K562 (cell line): Measurements from ENCODE around the gene LRRC38. TPM values are rescaled to one million over a fixed set of nuclear protein-coding genes. Genes with fewer than 3 reads are reported as not detected.

Experiments used
- ATAC-seq: fragments of 200-7000 bp; cut with Tn5 transposase; 3 replicates; pipeline ENCODE4 v1.9.1; 2020; ENCODE audit warnings: moderate library complexity
- BruUV-seq: library from RNA; stranded (reverse); fragments of 400-500 nt; replicated peaks from 2 replicates; lab custom pipeline; 2021; lab: Mats Ljungman, UMichigan
- CTCF ChIA-PET: fragments of 300-600 bp; formaldehyde crosslinking; extraction: SDS; loops from one replicate; lab custom pipeline; 2021; ENCODE audit warnings: low intra/inter-chr PET ratio; lab: Yijun Ruan, JAX
- POLR2A ChIA-PET: fragments of 300-600, 350-650 bp; sonication (Branson Sonifier 250); formaldehyde crosslinking; extraction: SDS; loops from one replicate; lab custom pipeline; 2021; ENCODE audit warnings: antibody characterized with exemption, inconsistent platforms; lab: Yijun Ruan, JAX
- DNase-seq, 4 experiments: peaks; one replicate each; pipeline versions ENCODE4 v3.0.0 to v3.0.0-alpha.2; 2011 to 2018; ENCODE audit warnings: low spot score in 3 of 4, mixed read lengths in 3 of 4; ENCODE audit errors: extremely low read depth in 1 of 4
- FAIRE-seq: peaks from 2 replicates; lab custom pipeline; 2011; peaks lifted over from hg19 to GRCh38; lab: Jason Lieb, UNC
- H2AFZ ChIP-seq: 2 replicates; pipeline ENCODE4 v1.6.0; 2011; ENCODE audit warnings: low read depth, low read length, control low read depth, inconsistent platforms
- H3K27ac ChIP-seq: fragments of 200-600 bp; 3 replicates; pipeline ENCODE4 v1.8.0; 2011; ENCODE audit warnings: low read depth, mild to moderate bottlenecking, control low read depth, inconsistent platforms, low read length, moderate library complexity, mixed read lengths; ENCODE audit errors: extremely low read depth
- H3K27me3 ChIP-seq, 2 experiments: fragments of 300-600 bp in 1 of 2; 2 replicates in 1 of 2; 3 replicates in 1 of 2; pipeline versions ENCODE4 v1.6.0 to v1.8.0; 2011; ENCODE audit warnings: inconsistent platforms in 2 of 2, low read length in 2 of 2, mild to moderate bottlenecking in 1 of 2, mixed read lengths in 1 of 2, moderate library complexity in 1 of 2; ENCODE audit not compliant: control insufficient read depth in 2 of 2, insufficient read depth in 2 of 2
- H3K36me3 ChIP-seq: fragments of 300-600 bp; 3 replicates; pipeline ENCODE4 v1.8.0; 2011; ENCODE audit warnings: mild to moderate bottlenecking, low read length, inconsistent platforms; ENCODE audit not compliant: control insufficient read depth, insufficient read depth
- H3K4me1 ChIP-seq, 2 experiments: fragments of 200-600 bp in 1 of 2; replicated peaks in 1 of 2; 2 replicates in 1 of 2; 3 replicates in 1 of 2; pipeline versions ENCODE4 v1.5.1 to v1.8.0; 2011; ENCODE audit warnings: inconsistent platforms in 2 of 2, low read length in 2 of 2, mild to moderate bottlenecking in 1 of 2, mixed read lengths in 1 of 2, moderate library complexity in 1 of 2; ENCODE audit not compliant: control insufficient read depth in 2 of 2, insufficient read depth in 2 of 2
- H3K4me2 ChIP-seq: 2 replicates; pipeline ENCODE4 v1.6.1; 2011; ENCODE audit warnings: low read length, control low read depth, inconsistent platforms, mixed read lengths; ENCODE audit not compliant: insufficient read depth
- H3K4me3 ChIP-seq: fragments of 200-600 bp; sonication (generic), shearing (Covaris generic); 2 replicates; pipeline ENCODE4 v1.5.1; 2016; ENCODE audit warnings: control low read depth, inconsistent platforms
- H3K79me2 ChIP-seq: fragments of 200-600 bp; 3 replicates; pipeline ENCODE4 v1.8.0; 2011; ENCODE audit warnings: low read length, inconsistent platforms; ENCODE audit not compliant: control insufficient read depth, insufficient read depth
- H3K9ac ChIP-seq, 2 experiments: 2 replicates each; pipeline versions ENCODE4 v1.6.0 to v1.6.1; 2011; ENCODE audit warnings: low read depth in 2 of 2, low read length in 2 of 2, control low read depth in 1 of 2, inconsistent platforms in 1 of 2, mild to moderate bottlenecking in 1 of 2, mixed read lengths in 1 of 2; ENCODE audit not compliant: insufficient read depth in 1 of 2
- H3K9me1 ChIP-seq: one replicate; pipeline ENCODE4 v1.6.0; 2011; ENCODE audit warnings: inconsistent platforms, mild to moderate bottlenecking, low read length, moderate library complexity; ENCODE audit not compliant: control insufficient read depth, insufficient read depth
- H3K9me3 ChIP-seq: replicated peaks from 2 replicates; pipeline ENCODE4 v1.5.1; 2011; ENCODE audit warnings: low read depth, low read length, inconsistent platforms; ENCODE audit not compliant: control insufficient read depth, insufficient read depth
- H4K20me1 ChIP-seq: replicated peaks from 2 replicates; pipeline ENCODE4 v1.6.1; 2011; ENCODE audit warnings: low read length, inconsistent platforms, mixed read lengths; ENCODE audit not compliant: control insufficient read depth, insufficient read depth
- E2F1 ChIP-seq: sonication (generic); formaldehyde crosslinking; IDR thresholded peaks from 2 replicates; pipeline ENCODE4 v1.8.1; 2023; ENCODE audit warnings: mild to moderate bottlenecking, missing genetic modification reagents, moderate library complexity
- E2F6 ChIP-seq, 2 experiments: IDR thresholded peaks; 2 replicates each; pipeline ENCODE4 v1.6.1; 2011; ENCODE audit warnings: borderline replicate concordance in 1 of 2, control low read depth in 1 of 2, low read depth in 1 of 2, low read length in 1 of 2, mild to moderate bottlenecking in 1 of 2, mixed read lengths in 1 of 2, moderate library complexity in 1 of 2; ENCODE audit not compliant: insufficient read depth in 1 of 2, insufficient read length in 1 of 2, poor library complexity in 1 of 2, severe bottlenecking in 1 of 2; ENCODE audit errors: extremely low read depth in 1 of 2
- IFI16 ChIP-seq: fragments of 250-450 bp; sonication (Bioruptor Pico); IDR thresholded peaks from 2 replicates; pipeline ENCODE4 v2.1.2; 2022; ENCODE audit warnings: mild to moderate bottlenecking, inconsistent platforms
- PKNOX1 ChIP-seq: fragments of 450-650 bp; IDR thresholded peaks from 2 replicates; pipeline ENCODE4 v1.6.1; 2016
- RBM34 ChIP-seq: fragments of 200-400 bp; formaldehyde crosslinking; IDR thresholded peaks from 2 replicates; pipeline ENCODE4 v1.6.1; 2018; ENCODE audit warnings: low read length, borderline replicate concordance; ENCODE audit not compliant: insufficient read depth
- STAT5A ChIP-seq: IDR thresholded peaks from 2 replicates; pipeline ENCODE4 v1.6.1; 2012; ENCODE audit warnings: low read length, inconsistent platforms, borderline replicate concordance
- TOE1 ChIP-seq, 2 experiments: fragments of 450-650 bp in 1 of 2; sonication (generic) in 1 of 2; formaldehyde crosslinking in 1 of 2; IDR thresholded peaks; 2 replicates each; pipeline versions ENCODE4 v1.7.1 to v1.8.0; 2016 to 2022; ENCODE audit warnings: borderline replicate concordance in 2 of 2, mild to moderate bottlenecking in 2 of 2, antibody characterized with exemption in 1 of 2, inconsistent platforms in 1 of 2, low read depth in 1 of 2, missing genetic modification reagents in 1 of 2, moderate library complexity in 1 of 2
- ZNF197 ChIP-seq: fragments of 200-800 bp; sonication (Bioruptor generic); IDR thresholded peaks from 2 replicates; pipeline ENCODE4 v1.6.1; 2016; ENCODE audit warnings: low read depth, missing genetic modification characterization, missing compliant biosample characterization
- ZNF431 ChIP-seq: sonication (generic); formaldehyde crosslinking; IDR thresholded peaks from 2 replicates; pipeline ENCODE4 v1.8.0; 2022; ENCODE audit warnings: mild to moderate bottlenecking, missing genetic modification reagents
- ZNF696 ChIP-seq: fragments of 250-450 bp; sonication (Bioruptor Pico); conservative IDR thresholded peaks from 2 replicates; pipeline ENCODE4 v1.4.0; 2020; ENCODE audit warnings: mild to moderate bottlenecking, moderate library complexity
- WGBS: fragments of 100-300 bp; shearing (Covaris generic); methylation state at CpG from one replicate; pipeline ENCODE4 v1.1.6; 2016; ENCODE audit warnings: low coverage, mixed read lengths; ENCODE audit not compliant: insufficient coverage; ENCODE audit errors: missing lambda C conversion rate; 5-methylcytosine and 5-hydroxymethylcytosine counted together
- in situ Hi-C: fragments of 300-500 bp; cut with MboI; formaldehyde crosslinking; loops from 4 replicates; pipeline ENCODE4 v1.15.0; 2018; ENCODE audit warnings: inconsistent platforms, mixed read lengths
- intact Hi-C: fragments of 100-400 bp; cut with micrococcal nuclease; formaldehyde crosslinking; loops from 2 replicates; pipeline ENCODE4 v1.14.2; 2022
- polyA plus RNA-seq, 8 experiments: library from polyadenylated mRNA; depleted of rRNA in 4 of 8; stranded (reverse) in 5 of 8; unstranded in 3 of 8; fragments of >200 nt; fragmentation: Nextera tagmentation in 2 of 8; fragmentation: Illumina TruSeq in 1 of 8; extraction: Ambion mirVana in 2 of 8; extraction: Trizol in 1 of 8; gene quantifications; 2 replicates each; pipeline versions ENCODE4 v1.2.1 to v1.2.3, GENCODE V29; 2011 to 2014; ENCODE audit warnings: inconsistent platforms in 1 of 8, missing spikeins in 1 of 8
- total RNA-seq, 7 experiments: library from RNA; depleted of rRNA in 6 of 7; stranded (reverse); fragments of >200 nt in 6 of 7; fragmentation: Illumina TruSeq in 2 of 7; extraction: Trizol in 2 of 7; gene quantifications; 2 replicates each; pipeline versions ENCODE4 v1.2.1 to v1.2.3, GENCODE V29; 2011 to 2021; ENCODE audit warnings: low replicate concordance in 1 of 7

The LRRC38 gene
- total and polyA plus RNA-seq, 9 of the 15 experiments (the other 6 are each of a cell fraction or from before 2014, with no cell fraction given): not detected

GRCh38 chr1:13432251-13432650, 81.6 kb downstream of the LRRC38 start:
- CTCF ChIA-PET: no interaction called here
- no TSS peak for BruUV-seq

More at GRCh38 chr1:13432251-13432650, 81.6 kb downstream of the LRRC38 start:
- in situ Hi-C loops: no loop called here
- TF ChIP-seq IFI16 (CRISPR knock-in tag) (no peak), ZNF197 (CRISPR knock-in tag) (no peak), E2F1 (CRISPR knock-in tag) (no peak), ZNF431 (CRISPR knock-in tag) (no peak), STAT5A (no peak), RBM34 (no peak), TOE1 (IDR thresholded peaks at IDR 0.05; ENCODE audit: borderline replicate concordance) (no peak), TOE1 (CRISPR knock-in tag; IDR thresholded peaks at IDR 0.05; ENCODE audit: borderline replicate concordance, low read depth) (no peak), E2F6 (IDR thresholded peaks at IDR 0.05; ENCODE audit: borderline replicate concordance in 1 of 2, extremely low read depth in 1 of 2, insufficient read depth in 1 of 2, insufficient read length in 1 of 2, low read depth in 1 of 2, low read length in 1 of 2, poor library complexity in 1 of 2, severe bottlenecking in 1 of 2) (no peak), ZNF696 (CRISPR knock-in tag) (no peak), PKNOX1 (no peak)
- 0% methylated on average over 3 of the region's 3 CpGs for WGBS
- H3K4me3 ChIP-seq: no peak overlapping the region
- no peaks in the 10 kb centered on the region for H3K4me1 ChIP-seq
- H3K9ac ChIP-seq: no peak overlapping the region
- H3K9me3 ChIP-seq: no peaks in the 10 kb centered on the region
- POLR2A ChIA-PET: no interaction called here
- H3K27me3 ChIP-seq: peaks cover 0 to 10% of the 10 kb centered on the region in 2 experiments; a peak in 1 of 5 replicates
- ATAC-seq: no peak
- H4K20me1 ChIP-seq: no peaks in the 10 kb centered on the region
- no peak overlapping the region for H3K4me2 ChIP-seq
- FAIRE-seq: no peak
- no peaks in the 10 kb centered on the region for H3K36me3 ChIP-seq
- H3K27ac ChIP-seq: no peak overlapping the region
- H3K79me2 ChIP-seq: no peaks in the 10 kb centered on the region
- no peak overlapping the region for H2AFZ ChIP-seq
- no peak for DNase-seq
- intact Hi-C loops: no loop called here
- H3K9me1 ChIP-seq: no peaks in the 10 kb centered on the region
